ENCODE measurements around the gene ZNF750.
"Not testable (repeated sequence)": the region's sequence is repeated elsewhere in the genome, so short reads cannot be mapped to it uniquely, and the experiment has no call there.

Gene ZNF750

GRCh38 chr17:82793974-82794630 is 45.7 kb downstream of the ZNF750 start:
- DNase-seq (ENCODE audit: low read depth), result no peak

DNA sequence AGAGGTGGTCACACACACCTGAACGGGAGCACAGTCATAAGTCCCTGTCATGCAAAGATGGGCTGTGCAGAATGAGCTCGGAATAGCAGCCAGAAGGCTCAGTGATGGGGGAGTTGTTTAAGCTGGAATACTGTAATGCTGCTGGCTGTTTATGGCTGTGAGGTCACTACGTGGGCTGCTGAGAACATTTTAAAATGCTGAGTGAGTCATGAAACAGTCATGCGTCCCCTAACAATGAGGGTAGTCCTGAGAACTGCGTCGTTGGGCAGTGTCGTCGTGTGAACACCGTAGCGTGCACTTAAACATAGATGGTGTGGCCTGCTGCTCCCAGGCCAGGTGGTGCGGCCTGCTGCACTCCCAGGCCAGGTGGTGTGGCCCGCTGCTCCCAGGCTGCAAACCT is 48.3 kb downstream of the ZNF750 start:
- DNase-seq (ENCODE audit: low read depth), result no peak

DNA sequence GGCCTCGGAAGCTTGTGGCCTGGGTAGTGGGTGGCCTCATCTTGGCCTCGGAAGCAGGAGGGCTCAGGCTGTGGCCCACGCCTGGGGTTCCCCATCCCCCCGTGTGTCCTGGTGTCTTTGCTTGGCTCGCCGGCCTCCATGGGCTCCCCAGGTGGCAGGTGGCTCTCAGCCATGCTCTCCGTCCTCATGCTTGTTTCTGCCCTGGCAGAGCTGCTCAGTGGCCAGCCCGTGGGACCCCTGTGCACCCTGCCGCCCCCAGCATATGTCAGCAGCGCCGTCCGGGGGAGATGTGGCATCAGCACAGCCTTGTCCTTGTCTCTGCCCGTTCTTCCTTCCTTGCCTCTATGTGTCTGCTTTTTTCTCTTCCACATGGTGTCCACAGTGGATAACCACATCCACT is 49.4 kb downstream of the ZNF750 start:
- DNase-seq (ENCODE audit: low read depth), result no peak

DNA sequence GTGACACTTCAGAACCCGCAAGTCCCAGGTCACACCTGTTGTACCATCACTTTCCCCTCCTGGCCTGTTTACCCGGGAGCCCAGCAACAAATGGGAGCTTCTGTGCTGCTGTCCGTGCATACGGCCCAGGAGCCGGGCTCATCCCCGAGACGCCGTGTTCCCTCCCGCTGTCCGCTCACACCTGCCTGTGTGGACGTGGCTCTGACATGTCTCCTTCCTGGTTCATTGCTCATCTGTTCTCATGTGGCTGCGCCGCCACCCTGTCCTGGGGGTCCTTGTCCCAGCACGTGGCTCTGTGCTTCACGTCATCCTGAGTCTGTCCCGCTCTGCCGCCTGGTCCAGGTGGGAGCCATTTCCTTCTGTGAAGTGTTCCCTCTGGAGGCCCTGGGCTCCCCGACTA is 50.0 kb downstream of the ZNF750 start:
- no peak for DNase-seq (ENCODE audit: low read depth)

DNA sequence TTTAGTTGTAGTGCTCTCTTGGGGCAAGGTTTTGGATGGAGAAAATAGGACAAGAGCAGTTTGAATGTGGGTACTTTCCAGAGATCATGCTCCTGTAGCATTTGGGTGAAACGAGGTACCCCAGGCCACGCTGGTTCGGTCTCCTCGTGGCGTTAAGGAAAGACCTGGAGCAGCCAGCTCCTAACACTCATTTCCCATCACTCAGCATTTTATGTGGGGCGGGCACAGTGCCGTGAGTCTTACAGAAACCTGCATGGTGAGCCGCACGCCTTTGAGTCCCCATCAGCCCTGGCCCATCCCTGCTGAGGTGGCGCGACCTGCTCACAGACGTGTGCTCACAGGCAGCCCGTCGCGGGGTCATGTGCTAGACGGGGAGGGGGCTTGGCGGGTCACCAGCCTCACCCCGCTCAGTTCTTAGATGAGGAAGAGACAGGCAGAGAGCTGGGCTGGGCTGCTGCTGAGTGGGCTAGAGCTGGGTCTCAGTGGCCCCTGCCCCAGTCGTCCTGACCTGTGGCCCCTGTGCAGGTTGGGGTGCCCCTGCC is 50.7 kb downstream of the ZNF750 start:
- no peak for DNase-seq (ENCODE audit: low read depth)

GRCh38 chr17:82788206-82789001 is 51.4 kb downstream of the ZNF750 start:
- no peak for DNase-seq (ENCODE audit: low read depth)

- DNase-seq (ENCODE audit: low read depth), result peak; percentile 80
Observed at GRCh38 chr17:82787081-82787848, 52.6 kb downstream of the ZNF750 start.

- DNase-seq (ENCODE audit: low read depth), result no peak
Observed at GRCh38 chr17:82786427-82786826, 53.4 kb downstream of the ZNF750 start.

DNA sequence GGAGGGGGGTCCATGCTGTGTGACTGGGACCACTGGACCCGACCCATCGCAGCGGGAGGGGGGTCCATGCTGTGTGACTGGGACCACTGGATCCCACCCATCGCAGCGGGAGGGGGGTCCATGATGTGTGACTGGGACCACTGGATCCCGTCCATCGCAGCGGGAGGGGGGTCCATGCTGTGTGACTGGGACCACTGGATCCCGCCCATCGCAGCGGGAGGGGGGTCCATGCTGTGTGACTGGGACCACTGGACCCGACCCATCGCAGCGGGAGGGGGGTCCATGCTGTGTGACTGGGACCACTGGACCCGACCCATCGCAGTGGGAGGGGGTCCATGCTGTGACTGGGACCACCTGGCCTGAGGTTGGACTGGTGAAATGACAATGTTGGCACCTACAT is 54.2 kb downstream of the ZNF750 start:
- not testable (repeated sequence) for DNase-seq (ENCODE audit: low read depth)

DNA sequence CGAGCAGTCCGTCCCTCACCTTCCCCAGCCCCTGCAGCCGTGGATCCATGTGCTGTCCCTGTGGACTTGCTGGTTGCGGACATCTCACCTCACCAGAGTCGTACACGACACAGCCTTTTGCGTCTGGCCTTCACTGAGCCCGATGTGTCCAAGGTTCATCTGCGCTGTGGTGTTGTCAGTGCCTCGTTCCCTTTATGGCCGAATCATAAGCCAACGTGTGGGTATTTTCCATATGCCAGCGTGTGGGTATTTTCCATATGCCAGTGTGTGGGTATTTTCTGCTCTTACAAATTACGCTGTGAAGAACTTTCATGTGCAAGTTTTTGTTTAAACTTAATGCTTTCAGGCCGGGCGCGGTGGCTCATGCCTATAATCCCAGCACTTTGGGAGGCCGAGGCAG is 56.3 kb downstream of the ZNF750 start:
- DNase-seq (ENCODE audit: low read depth), result no peak

- no peak for DNase-seq (ENCODE audit: low read depth)
Observed at GRCh38 chr17:82782657-82783207, 57.1 kb downstream of the ZNF750 start.

DNA sequence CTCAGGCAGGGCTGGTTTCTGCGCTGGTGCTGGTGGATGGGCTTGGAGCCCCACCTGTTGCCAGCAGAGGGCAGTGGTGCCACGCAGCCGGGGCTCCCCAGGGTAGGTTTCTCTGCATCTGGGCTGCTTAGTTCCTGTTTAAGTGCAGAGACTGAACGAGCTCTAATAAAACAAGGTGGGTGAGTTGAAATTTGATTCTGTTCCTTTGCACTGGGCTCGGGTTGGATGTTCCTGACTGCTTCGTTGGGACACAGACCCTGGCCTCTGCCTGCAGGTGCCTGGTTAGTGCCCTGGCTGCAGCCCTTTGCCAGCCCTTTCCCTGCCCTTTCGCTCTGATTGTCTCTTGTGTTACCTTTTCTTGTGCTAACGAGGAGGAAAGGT is 57.9 kb downstream of the ZNF750 start:
- DNase-seq (ENCODE audit: low read depth), result peak; percentile 46

DNA sequence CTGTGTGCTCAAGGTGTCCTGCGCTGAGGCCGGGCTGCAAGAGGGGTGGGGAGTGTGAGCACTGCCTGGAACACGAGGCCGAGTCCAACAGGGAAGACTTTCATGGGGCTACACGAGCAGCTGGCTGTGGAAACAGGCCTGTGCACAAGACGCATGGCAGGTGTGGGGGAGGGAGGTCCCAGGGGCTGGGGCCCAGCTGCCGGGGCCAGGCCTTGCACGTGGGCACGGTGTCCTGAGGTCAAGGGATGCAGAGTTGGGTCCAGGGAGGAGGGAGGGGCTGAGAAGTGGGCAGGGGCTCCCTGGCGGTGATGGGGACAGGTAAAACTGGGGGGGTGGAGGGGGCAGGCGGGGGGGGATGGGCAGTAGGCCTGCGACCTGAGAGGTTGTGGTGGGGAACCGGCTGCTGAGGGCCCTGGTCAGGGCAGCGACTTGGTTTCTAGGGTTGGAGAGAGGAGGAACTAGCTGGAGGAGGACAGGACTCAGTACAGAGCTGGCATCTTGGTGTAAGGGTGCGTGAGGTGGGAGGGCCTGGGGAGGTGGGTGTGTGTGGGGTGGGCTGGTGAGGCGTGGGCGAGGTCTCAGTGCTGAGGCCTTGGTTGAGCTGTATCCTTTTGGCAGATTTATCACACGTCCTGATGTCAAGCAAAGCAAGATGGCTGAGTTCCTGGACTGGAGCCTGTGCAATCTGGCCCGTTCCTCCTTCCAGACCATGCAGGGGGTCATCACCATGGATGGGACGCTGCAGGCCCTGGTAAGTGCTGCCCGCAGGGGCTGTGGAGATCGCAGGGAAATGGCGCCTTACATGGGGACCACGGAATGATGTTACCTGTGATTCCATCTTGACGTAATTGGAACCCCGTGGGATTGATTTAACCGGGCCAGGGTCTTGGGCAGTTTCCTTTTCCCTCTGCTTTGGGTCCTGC is 58.6 kb downstream of the ZNF750 start:
- no peak for DNase-seq (ENCODE audit: low read depth)

GRCh38 chr17:82780195-82780594 is 59.6 kb downstream of the ZNF750 start:
- no peak for DNase-seq (ENCODE audit: low read depth)

GRCh38 chr17:82779541-82779940 is 60.3 kb downstream of the ZNF750 start:
- DNase-seq (ENCODE audit: low read depth), result no peak

Data from GM04504 (cell line).